Omental fat pad (tissue), 4 donors: ENCODE measurements around the gene MAML3. TPM values are rescaled to one million over a fixed set of nuclear protein-coding genes. Genes with fewer than 3 reads are reported as not detected.

ENCODE experiments used
- ATAC-seq: fragments of 150-250 bp; one replicate; pipeline ENCODE4 v1.9.1; 2016; ENCODE audit warnings: mild to moderate bottlenecking, moderate library complexity; ENCODE audit not compliant: low FRiP score
- DNase-seq: peaks from one replicate; pipeline ENCODE4 v3.0.0-alpha.2; 2019; ENCODE audit warnings: low spot score
- CTCF ChIP-seq, 3 donors: fragments of 450-650 bp; IDR thresholded peaks; one replicate each; pipeline ENCODE4 v1.5.1; 2016 to 2017; ENCODE audit warnings: antibody characterized with exemption in 3 of 3, mild to moderate bottlenecking in 3 of 3, moderate library complexity in 2 of 3
- total RNA-seq, 4 donors: library from RNA; depleted of rRNA; stranded (reverse); fragments of >200 nt; gene quantifications; one replicate each; pipeline ENCODE4 v1.1.0, GENCODE V29; 2016

Gene MAML3
- total RNA-seq, 4 donors from 2014 or later, result 4.8 to 12.8 (median 11.7) TPM

- DNase-seq, result no peak
- no peak for TF ChIP-seq CTCF (IDR thresholded peaks at IDR 0.05)
- peak; percentile 83 for ATAC-seq
These were observed 149.5 kb downstream of the MAML3 start for GRCh38 chr4:140004549-140004895.

GRCh38 chr4:140003876-140004548 lies 150.0 kb downstream of the MAML3 start:
- ATAC-seq (no peak), DNase-seq (no peak)
- TF ChIP-seq CTCF (IDR thresholded peaks at IDR 0.05), result no peak

GRCh38 chr4:140000232-140000631 lies 153.8 kb downstream of the MAML3 start:
- ATAC-seq (no peak), DNase-seq (no peak)
- TF ChIP-seq CTCF (IDR thresholded peaks at IDR 0.05), result no peak

GRCh38 chr4:139988863-139989765 lies 164.9 kb downstream of the MAML3 start:
- TF ChIP-seq CTCF (IDR thresholded peaks at IDR 0.05), result no peak
- peak; percentile 92 for ATAC-seq
- peak; percentile 73 for DNase-seq

GRCh38 chr4:139987502-139987850 lies 166.5 kb downstream of the MAML3 start:
- TF ChIP-seq CTCF (IDR thresholded peaks at IDR 0.05), result no peak
- no peak for DNase-seq
- ATAC-seq, result peak; percentile 49

GRCh38 chr4:139986689-139987501 lies 167.1 kb downstream of the MAML3 start:
- ATAC-seq (peak; percentile 62), DNase-seq (no peak)
- no peak for TF ChIP-seq CTCF (IDR thresholded peaks at IDR 0.05)
